Astrocyte of the cerebellum (primary cell): ENCODE results near the gene RERG.
A peak's percentile ranks its signal among the peaks of the same experiment; 100 is the strongest.

Experiments
- DNase-seq: peaks from one replicate; pipeline ENCODE4 v3.0.0-alpha.2; 2011; ENCODE audit warnings: low read depth
- H3K4me3 ChIP-seq: 2 replicates; pipeline ENCODE4 v1.5.1; 2011; ENCODE audit warnings: mild to moderate bottlenecking, low read depth, low read length, moderate library complexity
- in situ Hi-C: cut with HindIII; loops from 2 replicates; pipeline ENCODE4 v1.10.0; 2017; ENCODE audit warnings: low sequenced_read_pairs
- TF ChIP-seq, protein P1 (sequence below): IDR thresholded peaks from 2 replicates; pipeline ENCODE4 v1.5.1; 2012; ENCODE audit warnings: low read length, low read depth, moderate library complexity, mild to moderate bottlenecking; ENCODE audit errors: missing control alignments

RERG gene

DNA sequence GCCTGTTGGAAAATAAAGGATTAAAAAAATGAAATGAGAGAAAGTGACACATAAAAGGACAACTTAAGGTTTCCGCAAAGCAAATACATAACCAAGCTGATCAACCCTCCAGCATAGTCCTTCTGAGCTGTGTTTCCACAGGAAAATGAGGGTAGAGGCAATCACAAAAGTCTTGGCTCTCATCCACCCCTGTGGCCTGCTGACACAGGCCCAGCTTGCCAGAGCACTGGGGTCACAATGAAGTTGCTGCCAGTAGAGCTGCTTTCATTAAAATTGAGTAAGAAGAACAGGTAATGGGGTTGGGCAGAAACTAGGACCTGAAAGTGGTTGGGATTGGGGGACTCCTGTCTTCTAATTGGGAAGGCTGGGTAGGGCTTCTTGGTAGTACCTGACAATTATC, 65.9 kb downstream of the RERG start:
- TF ChIP-seq, protein P1, sequence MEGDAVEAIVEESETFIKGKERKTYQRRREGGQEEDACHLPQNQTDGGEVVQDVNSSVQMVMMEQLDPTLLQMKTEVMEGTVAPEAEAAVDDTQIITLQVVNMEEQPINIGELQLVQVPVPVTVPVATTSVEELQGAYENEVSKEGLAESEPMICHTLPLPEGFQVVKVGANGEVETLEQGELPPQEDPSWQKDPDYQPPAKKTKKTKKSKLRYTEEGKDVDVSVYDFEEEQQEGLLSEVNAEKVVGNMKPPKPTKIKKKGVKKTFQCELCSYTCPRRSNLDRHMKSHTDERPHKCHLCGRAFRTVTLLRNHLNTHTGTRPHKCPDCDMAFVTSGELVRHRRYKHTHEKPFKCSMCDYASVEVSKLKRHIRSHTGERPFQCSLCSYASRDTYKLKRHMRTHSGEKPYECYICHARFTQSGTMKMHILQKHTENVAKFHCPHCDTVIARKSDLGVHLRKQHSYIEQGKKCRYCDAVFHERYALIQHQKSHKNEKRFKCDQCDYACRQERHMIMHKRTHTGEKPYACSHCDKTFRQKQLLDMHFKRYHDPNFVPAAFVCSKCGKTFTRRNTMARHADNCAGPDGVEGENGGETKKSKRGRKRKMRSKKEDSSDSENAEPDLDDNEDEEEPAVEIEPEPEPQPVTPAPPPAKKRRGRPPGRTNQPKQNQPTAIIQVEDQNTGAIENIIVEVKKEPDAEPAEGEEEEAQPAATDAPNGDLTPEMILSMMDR, result no peak
- H3K4me3 ChIP-seq, result no peak overlapping the region
- in situ Hi-C loops, result loop anchor here (5.0 kb wide), 1 partner anchor 57 kb away; no protein-coding TSS in a partner anchor
- DNase-seq, result no peak

DNA sequence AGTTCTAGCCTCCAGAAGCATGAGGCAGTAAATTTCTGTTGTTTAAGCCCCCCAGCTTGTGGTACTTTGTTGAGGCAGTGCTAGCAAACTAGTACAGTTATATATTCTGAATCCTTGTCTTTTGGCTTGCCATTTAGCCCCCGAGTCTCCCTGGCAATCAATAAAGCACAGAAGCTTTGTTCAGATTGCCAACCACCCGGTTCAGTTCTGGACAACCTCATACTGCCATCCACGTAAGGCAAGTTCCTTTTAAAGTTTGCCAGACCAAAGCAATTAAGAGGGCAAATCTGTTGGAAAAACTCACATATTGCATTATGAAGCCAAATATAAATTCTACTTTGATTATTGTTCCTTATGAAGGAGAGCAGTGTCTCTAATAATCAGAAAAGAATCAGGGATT, 67.1 kb downstream of the RERG start:
- DNase-seq, result no peak
- in situ Hi-C loops, result no loop called here
- TF ChIP-seq, protein P1, result no peak
- H3K4me3 ChIP-seq, result no peak overlapping the region

DNA sequence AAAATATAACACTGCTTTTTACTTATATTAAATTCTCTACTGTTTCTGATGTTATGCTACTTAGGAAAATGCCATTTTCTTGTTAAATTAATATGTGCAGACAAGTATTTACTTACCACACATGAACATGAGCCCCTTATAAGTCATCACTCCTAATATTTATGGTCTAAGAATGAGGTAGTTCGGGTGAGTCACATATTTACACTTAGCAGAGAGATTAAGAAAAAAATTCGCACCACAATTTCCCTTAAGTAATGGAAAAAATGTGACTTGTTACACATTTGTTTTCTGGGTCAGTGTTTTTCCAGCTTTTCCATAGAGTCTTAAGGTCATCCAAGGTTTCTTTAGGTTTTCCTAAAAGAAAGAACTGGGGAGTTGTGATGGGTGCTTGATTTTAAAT, 68.3 kb downstream of the RERG start:
- TF ChIP-seq, protein P1, result no peak

DNA sequence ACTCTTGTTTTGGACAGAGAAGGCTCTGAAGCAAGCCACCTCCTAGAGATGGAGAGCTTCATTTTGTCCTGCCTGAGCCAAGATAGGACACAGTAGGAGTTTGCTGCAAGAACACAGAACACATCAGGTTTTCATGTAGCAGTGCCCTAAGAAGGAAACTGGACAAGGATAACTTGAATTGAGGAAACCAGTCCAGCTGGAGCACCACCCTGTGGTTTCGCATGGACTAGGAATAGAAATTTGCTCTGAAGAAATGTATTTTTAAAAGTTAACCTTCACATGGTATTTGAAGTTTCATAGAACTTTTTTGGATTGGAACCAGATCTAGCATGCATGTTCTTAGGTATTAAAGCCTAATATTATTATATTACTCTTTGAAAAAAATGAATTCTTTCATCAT, 68.8 kb downstream of the RERG start:
- TF ChIP-seq, protein P1, result peak; percentile 50
- in situ Hi-C loops, result no loop called here
- no peak for DNase-seq
- H3K4me3 ChIP-seq, result no peak overlapping the region

More for the DNA sequence above, 68.3 kb downstream of the RERG start:
- H3K4me3 ChIP-seq, result no peak overlapping the region
- DNase-seq, result peak; percentile 74
- in situ Hi-C loops, result no loop called here

DNA sequence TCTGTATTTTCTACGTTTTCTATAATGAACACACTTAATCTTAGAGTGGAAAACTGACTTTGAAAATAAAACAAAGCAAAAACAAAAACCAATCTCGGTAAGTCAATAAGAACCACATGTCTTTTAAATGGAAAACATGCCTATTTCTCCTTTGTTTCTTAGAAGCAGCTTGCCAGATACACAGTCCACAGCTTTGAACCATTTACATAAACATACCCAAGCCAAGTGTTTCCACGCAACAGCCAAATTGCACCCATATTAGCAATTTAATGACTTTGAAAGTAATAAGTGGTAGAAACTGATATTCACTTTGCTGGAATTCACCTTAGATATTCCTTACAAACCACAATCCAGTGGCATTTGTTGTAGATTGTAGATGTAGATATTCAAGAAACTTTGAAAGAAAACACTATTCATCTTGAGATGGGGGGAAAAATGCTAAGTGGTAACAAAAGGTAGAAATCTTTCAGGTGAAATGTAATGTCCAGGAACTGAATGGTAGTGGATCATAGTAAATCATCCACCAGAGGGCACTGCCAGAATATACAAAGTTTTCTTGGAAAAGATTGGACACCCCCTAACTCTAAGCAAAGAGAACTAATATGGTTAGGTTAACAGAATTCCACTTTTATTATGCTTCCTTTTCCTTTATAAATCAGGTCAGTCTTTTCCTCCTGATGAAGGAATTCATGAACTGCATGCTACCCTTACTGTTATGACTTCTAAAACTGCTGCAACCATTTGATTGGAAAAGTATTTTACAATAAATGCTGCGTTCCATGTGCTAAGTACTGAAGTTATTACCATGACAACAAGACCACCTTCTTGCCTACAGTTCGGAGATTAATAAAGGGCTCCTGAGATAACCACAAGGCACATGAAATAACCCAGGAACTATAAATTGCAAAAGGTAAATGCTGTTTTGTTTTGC, 69.8 kb downstream of the RERG start:
- no peak for DNase-seq

DNA sequence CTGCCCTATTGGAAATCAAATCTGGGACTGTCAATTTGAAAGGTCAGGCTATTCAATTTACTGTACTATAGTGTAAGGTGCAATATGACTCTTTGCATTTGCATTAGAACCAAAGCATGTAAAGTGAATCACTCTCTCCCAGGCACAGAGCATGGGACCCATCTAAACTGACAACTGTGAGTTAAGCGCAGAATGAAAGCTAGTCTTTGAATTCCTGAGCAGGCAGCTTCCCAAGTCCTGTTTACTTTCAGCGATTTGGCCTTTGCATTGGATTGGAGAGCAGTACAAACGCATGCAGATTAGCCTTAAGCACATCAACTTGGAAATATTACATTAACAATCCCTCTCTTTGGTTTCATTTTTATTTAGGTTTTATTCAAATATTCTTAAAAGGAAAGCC, 74.6 kb downstream of the RERG start:
- TF ChIP-seq, protein P1, result no peak
- H3K4me3 ChIP-seq, result no peak overlapping the region
- DNase-seq, result no peak
- in situ Hi-C loops, result no loop called here

More for the DNA sequence above, 69.8 kb downstream of the RERG start:
- TF ChIP-seq, protein P1, result peak; percentile 43
- in situ Hi-C loops, result no loop called here
- no peak overlapping the region for H3K4me3 ChIP-seq
